Tibial artery (tissue), 4 donors: Measurements from ENCODE around the gene NXNL1.

Experiments
- DNase-seq, 2 donors: peaks; one replicate each; pipeline ENCODE4 v3.0.0-alpha.2; 2019
- H3K27ac ChIP-seq, 2 donors: fragments of 200-600 bp; sonication (generic) in 1 of 2; 1 replicate in 1 of 2; 2 replicates in 1 of 2; pipeline ENCODE4 v1.5.1; 2018 to 2019; ENCODE audit warnings: mild to moderate bottlenecking in 1 of 2
- H3K27me3 ChIP-seq, 2 donors: fragments of 200-600 bp; sonication (generic) in 1 of 2; one replicate each; pipeline versions ENCODE4 v1.5.1 to v1.6.0; 2016 to 2019
- H3K36me3 ChIP-seq, 3 donors: fragments of 200-600 bp; sonication (generic) in 2 of 3; one replicate each; pipeline ENCODE4 v1.5.1; 2016 to 2019; ENCODE audit warnings: mild to moderate bottlenecking in 2 of 3
- H3K4me1 ChIP-seq, 4 donors: fragments of 200-600 bp; sonication (generic) in 2 of 4; 1 replicate in 3 of 4; 2 replicates in 1 of 4; pipeline ENCODE4 v1.5.1; 2016 to 2019
- H3K4me3 ChIP-seq, 2 donors: fragments of 200-600 bp; sonication (generic) in 1 of 2; 1 replicate in 1 of 2; 2 replicates in 1 of 2; pipeline ENCODE4 v1.5.1; 2018 to 2019; ENCODE audit warnings: mild to moderate bottlenecking in 2 of 2
- H3K9me3 ChIP-seq, 3 donors: fragments of 200-600 bp; sonication (generic) in 1 of 3; one replicate each; pipeline ENCODE4 v1.5.1; 2016 to 2019
- intact Hi-C: fragments of 100-400 bp; cut with DNase I; formaldehyde crosslinking; loops from one replicate; pipeline ENCODE4 v1.15.0; 2023; ENCODE audit warnings: low total_unique reads
- TF ChIP-seq, protein P1 (sequence below), 2 experiments: fragments of 200-600 bp in 1 of 2; fragments of 450-650 bp in 1 of 2; IDR thresholded peaks; one replicate each; pipeline ENCODE4 v1.5.1; 2017 to 2019; ENCODE audit warnings: antibody characterized with exemption in 2 of 2, mild to moderate bottlenecking in 1 of 2, moderate library complexity in 1 of 2

The NXNL1 gene

DNA sequence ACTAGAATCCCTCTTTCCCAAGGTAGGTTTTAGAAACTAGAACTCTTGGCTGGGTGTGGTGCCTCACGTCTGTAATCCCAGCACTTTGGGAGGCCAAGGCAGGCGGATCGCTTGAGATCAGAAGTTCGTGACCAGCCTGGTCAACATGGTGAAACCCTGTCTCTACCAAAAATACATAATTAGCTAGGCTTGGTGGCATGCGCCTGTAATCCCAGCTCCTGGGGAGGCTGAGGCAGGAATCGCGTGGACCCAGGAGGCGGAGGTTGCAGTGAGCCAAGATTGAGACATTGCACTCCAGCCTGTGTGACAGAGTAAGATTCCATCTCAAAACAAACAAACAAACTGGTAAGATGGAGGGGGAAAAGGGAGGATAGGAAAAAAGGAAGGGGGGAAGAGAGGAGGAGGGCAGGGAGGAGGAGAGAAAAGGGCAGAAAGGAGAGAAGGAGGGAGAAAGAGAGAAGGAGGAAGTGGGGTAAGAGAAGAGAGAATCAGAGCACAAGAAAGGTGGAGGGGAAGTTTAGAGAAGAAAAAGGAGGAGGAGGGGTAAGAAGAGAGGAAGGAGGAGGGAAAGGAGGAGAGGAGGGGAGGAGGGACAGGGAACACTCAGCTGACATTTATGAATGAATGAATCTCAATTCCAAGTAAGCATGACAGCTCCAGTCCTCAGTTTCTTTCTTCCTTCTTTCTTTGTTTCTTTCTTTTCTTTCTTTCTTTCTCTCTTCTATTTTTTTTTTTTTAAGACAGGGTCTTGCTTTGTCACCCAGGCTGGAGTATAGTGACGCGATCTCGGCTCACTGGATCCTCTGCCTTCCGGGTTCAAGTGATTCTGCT lies 7.0 kb upstream of the NXNL1 start:
- intact Hi-C loops, result loop anchor here (5.0 kb wide), 1 partner anchor 45 kb away; the partner anchor contains the start of gene MVB12A
- H3K27me3 ChIP-seq, result peaks cover 0 to 6% of the 10 kb centered on the region in 2 donors
- peaks cover 0 to 36% (median 26%) of the 10 kb centered on the region in 4 donors for H3K4me1 ChIP-seq
- peak overlapping the region; percentile 92 to 95 for H3K27ac ChIP-seq
- H3K4me3 ChIP-seq, result peak overlapping the region in 1 of 2 donors; percentile 96
- DNase-seq, result no peak
- H3K36me3 ChIP-seq, result no peaks in the 10 kb centered on the region
- no peaks in the 10 kb centered on the region for H3K9me3 ChIP-seq
- TF ChIP-seq, protein P1, sequence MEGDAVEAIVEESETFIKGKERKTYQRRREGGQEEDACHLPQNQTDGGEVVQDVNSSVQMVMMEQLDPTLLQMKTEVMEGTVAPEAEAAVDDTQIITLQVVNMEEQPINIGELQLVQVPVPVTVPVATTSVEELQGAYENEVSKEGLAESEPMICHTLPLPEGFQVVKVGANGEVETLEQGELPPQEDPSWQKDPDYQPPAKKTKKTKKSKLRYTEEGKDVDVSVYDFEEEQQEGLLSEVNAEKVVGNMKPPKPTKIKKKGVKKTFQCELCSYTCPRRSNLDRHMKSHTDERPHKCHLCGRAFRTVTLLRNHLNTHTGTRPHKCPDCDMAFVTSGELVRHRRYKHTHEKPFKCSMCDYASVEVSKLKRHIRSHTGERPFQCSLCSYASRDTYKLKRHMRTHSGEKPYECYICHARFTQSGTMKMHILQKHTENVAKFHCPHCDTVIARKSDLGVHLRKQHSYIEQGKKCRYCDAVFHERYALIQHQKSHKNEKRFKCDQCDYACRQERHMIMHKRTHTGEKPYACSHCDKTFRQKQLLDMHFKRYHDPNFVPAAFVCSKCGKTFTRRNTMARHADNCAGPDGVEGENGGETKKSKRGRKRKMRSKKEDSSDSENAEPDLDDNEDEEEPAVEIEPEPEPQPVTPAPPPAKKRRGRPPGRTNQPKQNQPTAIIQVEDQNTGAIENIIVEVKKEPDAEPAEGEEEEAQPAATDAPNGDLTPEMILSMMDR (IDR thresholded peaks at IDR 0.05), result no peak

GRCh38 chr19:17466487-17466850 lies 5.7 kb upstream of the NXNL1 start:
- no peak overlapping the region for H3K27ac ChIP-seq
- intact Hi-C loops, result loop anchor here (5.0 kb wide), 1 partner anchor 44 kb away; the partner anchor contains the start of gene MVB12A
- TF ChIP-seq, protein P1 (IDR thresholded peaks at IDR 0.05), result no peak
- H3K4me1 ChIP-seq, result peaks cover 0 to 33% (median 21%) of the 10 kb centered on the region in 4 donors
- H3K27me3 ChIP-seq, result peaks cover 0 to 15% of the 10 kb centered on the region in 2 donors
- no peaks in the 10 kb centered on the region for H3K36me3 ChIP-seq
- DNase-seq, result no peak
- H3K9me3 ChIP-seq, result no peaks in the 10 kb centered on the region
- H3K4me3 ChIP-seq, result no peak overlapping the region

GRCh38 chr19:17458970-17459369 lies 1.8 kb downstream of the NXNL1 start:
- H3K27me3 ChIP-seq, result peaks cover 0 to 75% of the 10 kb centered on the region in 2 donors
- intact Hi-C loops, result loop anchor here (10.0 kb wide), 1 partner anchor 116 kb away; no protein-coding TSS in a partner anchor
- no peak for DNase-seq

DNA sequence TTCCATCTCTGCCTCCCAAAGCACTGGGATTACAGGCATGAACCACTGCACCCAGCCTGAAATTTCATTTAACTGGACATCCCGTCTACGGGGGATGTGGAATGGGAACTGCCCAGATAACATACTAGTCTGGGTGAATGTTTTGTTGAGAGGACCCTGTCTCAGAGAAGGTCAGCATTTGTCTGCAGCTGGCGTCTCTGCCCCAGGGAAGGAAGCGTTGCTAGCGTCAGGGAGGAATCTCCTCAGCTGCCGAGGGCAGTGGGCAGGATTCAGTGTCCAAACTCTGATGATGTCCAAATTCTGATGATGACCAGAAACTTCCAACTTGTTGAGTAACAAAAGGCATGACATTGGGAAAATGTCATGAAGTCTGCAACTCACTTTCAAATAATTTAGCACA lies 3.1 kb downstream of the NXNL1 start:
- Histone ChIP-seq H3K36me3 (no peaks in the 10 kb centered on the region), H3K9me3 (no peaks in the 10 kb centered on the region), H3K27me3 (peaks cover 0 to 79% of the 10 kb centered on the region in 2 donors), H3K4me3 (no peak overlapping the region), H3K4me1 (peaks cover 0 to 19% (median 7%) of the 10 kb centered on the region in 4 donors), H3K27ac (no peak overlapping the region)
- DNase-seq, result no peak
- intact Hi-C loops, result loop anchor here (10.0 kb wide), 1 partner anchor 117 kb away; no protein-coding TSS in a partner anchor
- TF ChIP-seq, protein P1 (IDR thresholded peaks at IDR 0.05), result no peak

More at GRCh38 chr19:17458970-17459369, 1.8 kb downstream of the NXNL1 start:
- TF ChIP-seq, protein P1 (IDR thresholded peaks at IDR 0.05), result no peak
- Histone ChIP-seq H3K9me3 (no peaks in the 10 kb centered on the region), H3K4me3 (no peak overlapping the region), H3K4me1 (peaks cover 0 to 14% (median 7%) of the 10 kb centered on the region in 4 donors), H3K27ac (no peak overlapping the region), H3K36me3 (no peaks in the 10 kb centered on the region)

- H3K4me3 ChIP-seq, result no peak overlapping the region
- no peak for DNase-seq
- peaks cover 0 to 19% (median 7%) of the 10 kb centered on the region in 4 donors for H3K4me1 ChIP-seq
- intact Hi-C loops, result loop anchor here (10.0 kb wide), 1 partner anchor 119 kb away; no protein-coding TSS in a partner anchor
- H3K27ac ChIP-seq, result no peak overlapping the region
- H3K27me3 ChIP-seq, result peaks cover 0 to 83% of the 10 kb centered on the region in 2 donors
- no peaks in the 10 kb centered on the region for H3K9me3 ChIP-seq
- TF ChIP-seq, protein P1 (IDR thresholded peaks at IDR 0.05), result no peak
- H3K36me3 ChIP-seq, result no peaks in the 10 kb centered on the region
These were observed 4.6 kb downstream of the NXNL1 start for GRCh38 chr19:17456127-17456526.
